Stimulated activated CD8-positive, alpha-beta memory T cell treated with anti-CD3 and anti-CD28 coated beads, Interleukin-15, amount 100 ng/mL, for 4 hours (primary cell): ENCODE data around the gene ERCC4.
"Not testable (repeated sequence)": the region's sequence is repeated elsewhere in the genome, so short reads cannot be mapped to it uniquely, and the experiment has no call there.

Experiments used
- DNase-seq, 2 donors: peaks; one replicate each; pipeline ENCODE4 v3.0.0-alpha.2; 2020; ENCODE audit warnings: low read depth in 2 of 2

ERCC4 gene

DNA sequence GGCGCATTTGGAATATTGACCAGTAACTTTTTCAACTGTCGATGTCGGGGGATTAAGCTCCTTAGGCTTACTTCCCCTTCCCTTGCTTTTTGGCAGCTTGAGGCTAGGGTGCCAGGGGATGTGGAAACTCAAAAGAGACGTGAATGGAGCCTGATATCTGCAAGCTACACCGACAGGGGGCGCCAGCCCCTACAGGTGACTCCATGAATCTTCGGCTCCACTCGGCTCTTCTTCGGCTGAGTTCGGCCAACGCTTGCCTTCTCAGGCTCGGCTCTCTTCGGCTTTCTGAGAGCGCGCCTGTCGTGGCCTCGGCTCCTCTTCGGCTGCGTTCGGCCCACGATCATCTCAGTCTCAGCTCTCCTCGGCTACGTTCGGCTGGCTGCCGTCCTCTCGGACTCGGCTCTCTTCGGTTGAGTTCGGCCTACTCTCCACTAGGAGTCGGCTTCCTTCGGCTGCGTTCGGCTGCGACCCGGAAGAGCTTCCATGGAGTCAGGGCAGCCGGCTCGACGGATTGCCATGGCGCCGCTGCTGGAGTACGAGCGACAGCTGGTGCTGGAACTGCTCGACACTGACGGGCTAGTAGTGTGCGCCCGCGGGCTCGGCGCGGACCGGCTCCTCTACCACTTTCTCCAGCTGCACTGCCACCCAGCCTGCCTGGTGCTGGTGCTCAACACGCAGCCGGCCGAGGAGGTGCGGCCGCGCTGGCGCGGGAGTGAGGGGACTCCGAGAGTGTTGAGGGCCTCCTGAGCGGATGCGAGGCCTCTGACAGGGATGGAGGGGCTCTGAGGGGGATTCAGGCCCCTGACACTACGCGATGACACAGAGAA lies at the start of gene ERCC4:
TSS of gene ERCC4 (plus strand) at position 472 of the 827 bp plus-strand sequence. CDS start at position 484, 12 bp downstream.
- peak; percentile 97 to 98 for DNase-seq

DNA sequence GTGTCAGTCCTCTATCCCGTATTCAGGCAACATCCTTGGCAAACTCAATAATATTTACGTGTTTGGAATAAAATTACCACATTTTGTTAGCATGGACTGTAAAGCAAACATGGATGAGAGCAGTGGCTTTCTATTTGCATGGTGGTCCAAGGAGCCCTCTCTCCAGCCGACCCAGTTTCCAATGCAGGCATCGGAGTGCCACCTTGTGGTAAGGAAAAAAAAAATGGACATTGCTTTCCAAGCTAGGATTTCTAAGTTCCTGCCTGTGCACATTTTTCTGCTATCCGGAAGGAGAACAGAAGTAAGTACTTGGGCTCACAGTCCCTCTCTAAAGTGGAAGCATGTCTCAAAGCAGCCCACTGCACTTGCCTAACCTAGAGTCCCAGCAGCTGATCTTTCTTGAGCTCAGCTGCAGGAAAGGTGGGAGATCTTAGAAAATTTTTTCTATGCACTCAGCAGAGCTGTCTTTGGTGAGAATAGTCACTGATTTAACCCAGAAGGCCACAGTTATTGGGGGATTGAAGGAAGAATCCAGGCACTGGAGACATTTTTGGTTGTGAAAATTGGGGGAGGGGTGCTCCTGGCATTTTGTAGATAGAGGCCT lies 46.0 kb upstream of the ERCC4 start:
- DNase-seq = no peak

DNA sequence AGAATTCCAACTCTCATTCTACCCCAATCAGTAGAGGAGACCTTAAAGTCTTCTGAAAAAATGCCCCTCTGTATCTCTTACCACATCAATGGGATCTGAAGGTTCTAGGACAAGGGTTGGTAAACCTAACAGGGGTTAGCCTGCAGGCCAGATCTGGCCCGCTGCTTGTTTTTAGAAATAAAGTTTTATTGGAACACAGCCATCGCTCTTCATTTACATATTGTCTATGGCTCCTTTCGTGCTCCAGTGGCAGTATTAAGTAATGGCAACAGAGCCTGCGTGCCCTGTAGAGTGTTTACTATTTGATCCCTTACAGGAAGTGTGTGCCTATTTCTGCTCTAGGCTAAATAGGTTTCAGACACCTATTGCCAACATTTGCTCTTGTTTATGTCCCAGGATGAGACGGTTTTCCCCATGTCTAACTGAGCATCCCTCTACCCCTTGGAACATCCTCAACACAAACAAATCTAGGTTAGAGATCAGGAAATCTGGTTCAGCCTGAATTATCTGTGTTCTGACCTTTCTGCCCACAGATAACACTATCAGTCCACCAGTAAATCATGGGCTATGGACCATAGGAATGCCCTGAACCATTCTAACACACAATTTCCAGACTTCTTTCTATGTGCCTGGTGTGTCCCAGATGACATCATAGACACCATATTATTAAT lies 44.2 kb upstream of the ERCC4 start:
- DNase-seq = no peak

DNA sequence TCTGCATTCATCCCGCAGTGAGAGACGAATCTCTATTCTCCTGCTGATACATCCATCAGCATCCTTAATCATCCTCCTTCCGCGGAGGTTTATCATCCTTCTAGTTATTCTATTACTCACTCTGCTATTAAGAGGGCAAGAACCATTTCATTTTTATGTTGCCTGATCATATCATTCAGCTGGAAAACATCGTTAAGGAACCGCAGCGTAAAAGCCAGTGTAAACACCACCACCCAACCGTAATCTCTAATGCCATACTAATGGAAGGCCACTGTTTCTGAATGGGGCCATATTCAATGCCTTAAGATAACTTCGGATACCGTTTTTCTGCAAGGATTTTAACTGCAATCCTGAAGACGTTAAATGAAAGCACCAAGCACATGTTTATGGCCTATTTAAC lies 36.7 kb upstream of the ERCC4 start:
- no peak for DNase-seq

DNA sequence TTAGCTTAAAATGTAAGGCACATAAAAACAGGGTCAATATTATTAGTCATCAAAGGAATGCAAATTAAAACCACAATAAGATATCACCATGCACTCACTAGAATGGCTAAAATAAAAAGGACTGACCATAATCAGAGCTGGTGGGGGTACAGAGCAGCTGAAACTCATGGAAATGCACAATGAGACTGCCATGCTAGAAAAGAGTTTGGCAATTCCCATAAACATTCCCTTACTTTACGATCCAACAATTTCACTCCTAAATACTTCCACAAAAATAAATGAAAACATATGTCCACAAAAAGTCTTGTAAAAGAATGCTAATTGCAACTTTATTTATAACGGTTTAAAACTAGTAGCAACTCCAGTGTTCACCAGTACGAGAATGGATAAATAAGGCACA lies 36.1 kb upstream of the ERCC4 start:
- DNase-seq = no peak

DNA sequence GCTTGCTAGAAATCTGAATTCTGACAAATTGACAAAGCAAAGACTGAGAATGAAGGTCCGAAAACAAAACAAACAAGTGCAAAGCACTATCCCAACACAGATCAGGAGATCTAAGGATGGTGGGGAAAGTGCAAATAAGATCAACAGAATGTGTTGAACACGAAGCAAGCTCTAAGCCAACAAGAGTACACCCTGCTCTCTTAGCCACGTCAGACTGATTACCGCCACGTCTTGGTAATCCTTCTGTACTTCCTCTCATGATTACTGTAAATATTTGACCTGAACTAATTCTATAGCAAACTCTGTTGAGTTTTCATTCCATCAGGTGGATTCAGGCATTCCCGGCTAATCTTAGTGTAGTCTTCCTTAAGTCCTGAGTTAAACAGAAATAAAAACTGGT lies 34.3 kb upstream of the ERCC4 start:
- DNase-seq = no peak

DNA sequence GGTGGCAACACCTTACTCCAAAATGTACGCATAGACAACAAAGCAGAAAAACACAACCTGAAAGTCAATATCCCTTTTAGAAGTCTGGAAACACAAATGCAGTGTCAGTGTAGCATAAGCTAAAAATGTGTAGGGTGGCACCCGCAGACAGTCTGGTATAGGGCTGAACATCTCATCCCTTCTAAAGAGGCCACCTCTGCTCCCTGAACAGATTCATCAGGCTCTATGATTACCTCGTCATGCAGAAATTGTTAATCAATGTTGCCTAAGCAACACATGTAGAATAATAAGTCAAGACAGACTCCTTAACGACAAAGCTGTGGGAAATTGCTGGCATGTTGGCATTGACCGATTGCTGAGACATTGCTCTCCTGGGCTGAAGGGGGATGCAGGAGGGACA lies 33.3 kb upstream of the ERCC4 start:
- no peak for DNase-seq

DNA sequence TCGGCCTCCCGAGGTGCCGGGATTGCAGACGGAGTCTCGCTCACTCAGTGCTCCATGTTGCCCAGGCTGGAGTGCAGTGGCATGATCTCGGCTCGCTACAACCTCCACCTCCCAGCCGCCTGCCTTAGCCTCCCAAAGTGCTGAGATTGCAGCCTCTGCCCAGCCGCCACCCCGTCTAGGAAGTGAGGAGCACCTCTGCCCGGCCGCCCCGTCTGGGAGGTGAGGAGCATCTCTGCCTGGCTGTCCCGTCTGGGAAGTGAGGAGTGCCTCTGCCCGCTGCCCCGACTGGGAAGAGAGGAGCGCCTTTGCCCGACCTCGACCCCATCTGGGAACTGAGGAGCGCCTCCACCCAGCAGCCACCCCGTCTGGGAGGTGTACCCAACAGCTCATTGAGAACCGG lies 30.6 kb upstream of the ERCC4 start:
- not testable (repeated sequence) for DNase-seq

DNA sequence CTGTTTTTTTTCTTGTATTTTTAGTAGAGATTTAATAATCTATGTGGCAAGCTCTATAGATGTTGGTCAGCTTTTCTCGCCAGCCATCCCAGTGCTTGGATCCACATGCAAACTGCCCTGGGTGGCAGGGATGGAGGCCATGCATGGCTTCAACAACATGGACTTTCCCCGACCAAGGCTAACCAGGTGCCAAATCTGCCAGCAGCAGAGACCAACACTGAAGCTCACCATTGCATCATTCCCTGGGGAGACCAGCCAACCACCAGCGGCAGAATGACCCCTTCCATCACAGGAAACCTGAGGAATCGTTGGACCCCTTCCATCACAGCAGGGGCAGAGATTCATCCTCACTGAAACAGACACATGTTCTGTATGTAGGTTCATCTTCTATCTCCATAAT lies 27.7 kb upstream of the ERCC4 start:
- no peak for DNase-seq

DNA sequence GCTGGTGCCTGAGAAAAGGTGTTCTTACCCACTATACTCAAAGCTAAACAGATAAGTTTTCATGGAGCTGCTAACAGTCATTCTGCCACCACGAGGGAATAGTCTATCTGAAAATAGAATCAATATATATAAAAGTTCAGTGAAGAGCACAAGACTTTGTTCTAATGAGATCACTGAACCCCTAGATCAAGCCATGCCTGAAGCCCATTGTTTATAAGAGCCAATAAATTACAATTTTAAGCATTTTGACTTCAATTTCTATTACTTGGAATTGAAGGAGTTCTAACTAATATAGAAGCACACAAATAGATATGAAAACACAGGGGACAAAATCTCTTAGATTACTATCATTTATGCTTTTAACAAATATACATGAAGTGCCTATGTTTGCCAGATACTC lies 24.4 kb upstream of the ERCC4 start:
- no peak for DNase-seq

DNA sequence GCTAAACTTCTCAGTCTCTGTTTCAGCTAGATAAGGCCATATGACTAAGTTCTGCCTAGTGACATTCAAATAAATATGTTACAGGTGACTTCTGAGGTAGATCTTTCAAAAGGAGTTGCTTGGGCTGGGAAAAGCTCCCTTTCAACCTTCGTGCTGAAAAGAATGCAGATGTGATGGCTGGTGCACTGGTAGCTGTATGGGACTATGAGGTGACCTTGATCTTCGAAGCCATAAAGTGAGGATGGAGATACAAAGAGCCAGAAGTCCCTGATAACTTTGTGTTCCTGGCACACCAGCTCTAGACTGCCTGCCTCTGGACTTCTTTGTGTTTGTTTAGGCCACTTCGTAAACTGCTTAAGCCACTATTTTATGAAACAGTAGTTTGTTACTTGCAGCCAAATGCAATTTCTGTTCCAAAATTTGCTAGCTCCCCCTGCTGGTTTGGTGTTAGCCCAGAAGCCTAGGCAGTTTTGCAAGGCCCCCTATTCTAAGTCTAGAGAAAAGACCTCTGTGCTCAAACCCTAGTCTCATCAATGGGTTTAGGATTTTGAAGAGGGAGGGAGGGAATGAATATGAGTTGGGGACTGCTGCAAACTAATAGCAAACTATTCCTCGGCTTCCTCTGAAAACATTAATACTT lies 23.3 kb upstream of the ERCC4 start:
- no peak for DNase-seq

DNA sequence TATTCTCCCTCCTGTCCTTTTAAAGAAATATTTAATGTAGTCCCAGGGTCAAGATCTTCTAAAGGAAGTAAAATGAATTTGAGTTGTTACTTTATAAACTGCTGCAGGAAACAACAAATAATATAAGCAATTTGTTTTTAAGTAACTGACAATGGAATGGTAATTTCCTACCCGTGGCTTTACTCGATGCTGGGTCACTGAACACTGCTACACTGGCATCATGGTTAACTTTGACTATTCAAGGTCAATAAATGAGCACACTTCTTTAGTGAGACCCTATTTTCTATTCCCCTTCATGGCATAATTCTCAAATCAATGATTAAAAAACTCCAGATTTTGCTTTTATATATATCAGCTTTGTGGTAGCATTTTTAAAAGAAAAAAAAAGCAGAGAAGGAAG lies 22.1 kb upstream of the ERCC4 start:
- DNase-seq = no peak

DNA sequence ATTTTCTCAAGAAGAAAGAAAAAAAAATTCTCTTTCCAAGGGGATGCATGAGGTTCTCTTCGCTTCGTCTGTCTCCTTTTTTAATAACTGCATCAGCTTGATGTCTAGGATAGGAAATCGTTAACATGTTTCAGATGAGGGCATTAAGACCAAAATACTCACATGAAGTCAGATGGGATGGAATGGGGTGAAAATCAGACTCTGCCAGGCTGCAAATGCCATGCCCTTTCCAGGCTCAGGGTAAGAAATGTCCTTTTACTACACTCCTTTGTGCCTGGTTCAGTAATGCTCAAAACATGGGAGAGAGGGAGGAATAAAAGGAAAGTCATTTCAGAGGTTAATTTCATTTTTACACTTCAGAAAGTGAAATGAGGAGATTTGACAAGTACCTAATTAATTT lies 21.7 kb upstream of the ERCC4 start:
- DNase-seq = no peak

DNA sequence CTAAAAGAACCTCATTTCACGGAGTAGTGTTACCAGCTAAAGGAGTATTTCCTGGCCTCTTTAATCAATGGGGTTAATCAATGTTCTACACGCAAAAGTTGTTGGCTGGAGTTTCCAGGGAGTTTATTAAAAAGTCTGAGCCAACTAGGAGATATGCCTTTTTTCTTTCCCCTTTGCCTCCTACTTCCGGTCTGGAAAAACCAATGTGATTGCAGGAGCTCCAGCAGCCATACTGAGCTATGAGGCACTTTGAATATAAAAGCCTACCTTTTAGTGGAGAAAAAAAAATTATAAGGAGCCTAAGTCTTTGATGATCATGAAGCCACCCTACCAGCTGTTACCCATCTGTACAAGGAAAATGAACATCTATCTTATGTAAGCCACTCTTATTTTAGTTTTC lies 17.9 kb upstream of the ERCC4 start:
- no peak for DNase-seq

DNA sequence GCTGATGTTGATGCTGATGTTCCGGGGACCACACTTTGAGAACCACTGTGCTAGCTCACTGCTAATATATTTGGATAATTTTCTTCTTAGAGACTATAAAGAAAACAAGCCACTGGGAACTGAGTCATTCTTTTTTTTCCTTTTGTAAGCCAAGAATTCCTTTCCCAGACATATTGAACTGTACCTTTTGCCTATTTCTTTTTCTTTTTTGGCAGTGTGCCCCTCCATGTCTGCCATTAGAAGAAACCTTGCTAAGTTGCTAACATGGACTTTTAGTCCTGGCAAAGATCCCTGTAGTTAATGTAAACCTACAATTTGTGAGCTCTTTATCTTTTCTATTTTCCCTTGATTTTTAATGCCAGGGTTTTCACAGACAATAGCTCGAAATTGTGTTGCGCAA lies 17.3 kb upstream of the ERCC4 start:
- DNase-seq = no peak

DNA sequence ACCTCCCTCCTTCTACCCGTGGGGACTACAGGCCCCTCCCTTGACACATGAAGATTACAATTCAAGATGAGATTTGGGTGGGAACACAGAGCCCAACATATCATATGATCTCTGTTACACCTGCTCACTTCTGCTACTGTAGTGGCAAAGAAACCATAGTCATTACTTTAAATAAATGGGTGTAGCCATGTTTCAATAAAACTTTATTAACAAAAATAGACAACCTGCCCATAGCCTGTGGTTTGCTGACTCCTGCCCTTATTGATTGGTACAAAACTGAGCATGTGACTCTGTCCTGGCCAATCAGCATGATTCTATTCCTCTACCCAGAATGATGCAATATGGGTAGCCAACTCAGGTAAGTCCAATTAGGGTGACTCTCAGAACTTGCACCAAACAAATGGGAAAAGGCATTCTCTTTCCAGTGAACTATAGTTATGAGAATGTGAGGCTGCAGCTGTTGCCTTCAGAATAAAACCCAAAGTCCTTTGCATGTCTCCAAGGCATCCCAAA lies 15.7 kb upstream of the ERCC4 start:
- no peak for DNase-seq

DNA sequence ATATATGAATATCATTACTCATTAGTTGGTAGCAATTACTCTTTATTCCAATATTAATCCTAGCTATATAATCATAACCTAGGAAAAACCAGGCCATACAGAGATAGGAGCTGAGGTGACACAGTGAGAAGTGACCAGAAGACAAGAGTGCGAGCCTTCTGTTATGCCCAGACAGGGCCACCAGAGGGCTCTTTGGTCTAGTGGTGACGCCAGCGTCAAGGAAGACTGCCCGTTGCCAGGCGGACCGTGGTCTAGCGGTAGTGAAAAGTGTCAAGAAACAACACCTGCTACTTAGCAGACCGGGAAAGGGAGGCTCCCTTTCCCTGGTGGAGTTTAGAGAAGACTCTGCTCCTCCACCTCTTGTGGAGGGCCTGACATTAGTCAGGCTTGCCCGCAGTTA lies 15.1 kb upstream of the ERCC4 start:
- DNase-seq = not testable (repeated sequence)

DNA sequence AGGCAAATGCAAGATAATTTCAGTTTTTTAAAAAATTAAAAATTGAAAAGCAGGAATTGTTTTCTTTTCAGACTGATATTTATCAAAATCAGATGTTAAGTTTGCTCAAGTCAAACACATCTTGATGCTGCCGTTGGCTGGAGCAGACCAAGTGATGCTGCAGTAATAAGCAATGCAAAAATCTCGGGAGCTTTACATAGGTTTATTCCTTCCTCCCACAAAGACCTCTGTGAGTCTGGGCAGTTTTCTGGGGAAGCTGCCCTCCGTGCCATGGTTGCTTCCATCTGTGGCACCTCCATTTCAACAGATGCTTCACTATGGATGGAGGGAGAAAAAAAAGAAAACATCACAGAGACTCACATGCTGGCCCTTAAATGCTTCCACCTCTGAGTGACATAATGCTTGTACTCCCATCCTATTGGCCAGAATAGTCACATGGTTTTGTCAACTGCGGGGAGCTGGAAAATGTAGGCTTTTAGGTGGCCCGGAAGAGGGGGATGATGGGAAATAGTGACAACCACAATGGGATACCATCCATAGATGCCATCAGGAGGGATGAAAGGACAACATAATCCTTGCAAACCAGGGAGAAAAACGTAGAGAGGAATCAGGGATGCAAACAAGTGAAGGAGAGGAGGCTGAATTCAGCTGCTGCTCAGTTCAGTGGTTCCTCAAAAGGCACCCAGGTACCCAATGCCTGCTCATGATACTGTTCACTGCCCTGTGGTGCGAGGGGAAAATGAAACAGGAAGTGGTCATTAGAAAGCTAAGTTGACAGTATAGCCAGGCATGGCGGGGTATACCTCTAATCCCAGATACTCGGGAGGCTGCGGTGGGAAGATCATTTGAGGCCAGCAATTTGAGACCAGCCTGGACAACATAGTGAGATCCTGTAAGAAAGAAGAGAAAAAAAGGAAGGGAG lies 13.5 kb upstream of the ERCC4 start:
- DNase-seq = no peak

DNA sequence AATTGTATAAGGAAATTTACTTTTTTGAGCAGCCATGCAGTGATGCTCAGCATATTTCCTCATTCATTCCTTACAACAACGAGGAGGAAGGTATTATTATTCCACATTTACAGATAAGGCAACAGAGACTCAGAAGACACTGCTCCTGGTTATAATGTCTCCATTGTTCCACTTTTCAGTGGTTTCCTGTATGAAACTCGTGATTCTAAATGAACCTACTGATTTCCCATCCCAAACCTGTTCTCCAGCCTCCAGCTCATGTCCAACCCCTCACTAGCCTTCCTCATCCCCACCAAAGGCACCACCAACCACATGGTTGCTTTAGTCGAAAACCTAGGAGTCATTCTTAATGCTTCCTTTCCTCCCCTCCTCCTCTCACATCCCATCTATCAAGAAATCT lies 12.5 kb upstream of the ERCC4 start:
- no peak for DNase-seq

DNA sequence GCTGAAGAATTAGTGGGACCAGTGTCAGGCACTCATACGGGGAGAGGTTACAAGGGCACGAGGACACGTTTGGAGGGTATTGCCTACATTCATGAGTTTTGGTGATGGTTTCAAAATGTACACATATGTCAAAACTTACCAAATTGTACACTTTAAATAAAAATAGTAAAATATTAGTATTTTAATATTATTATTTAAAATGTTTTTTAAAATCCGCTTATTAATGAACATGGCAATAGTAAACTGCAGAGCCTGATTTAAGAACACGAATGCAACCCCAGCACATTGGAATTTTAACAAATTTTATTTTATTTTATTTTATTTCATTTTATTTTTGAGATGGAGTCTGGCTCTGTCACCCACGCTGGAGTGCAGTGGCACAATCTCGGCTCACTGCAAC lies 10.9 kb upstream of the ERCC4 start:
- DNase-seq = no peak

DNA sequence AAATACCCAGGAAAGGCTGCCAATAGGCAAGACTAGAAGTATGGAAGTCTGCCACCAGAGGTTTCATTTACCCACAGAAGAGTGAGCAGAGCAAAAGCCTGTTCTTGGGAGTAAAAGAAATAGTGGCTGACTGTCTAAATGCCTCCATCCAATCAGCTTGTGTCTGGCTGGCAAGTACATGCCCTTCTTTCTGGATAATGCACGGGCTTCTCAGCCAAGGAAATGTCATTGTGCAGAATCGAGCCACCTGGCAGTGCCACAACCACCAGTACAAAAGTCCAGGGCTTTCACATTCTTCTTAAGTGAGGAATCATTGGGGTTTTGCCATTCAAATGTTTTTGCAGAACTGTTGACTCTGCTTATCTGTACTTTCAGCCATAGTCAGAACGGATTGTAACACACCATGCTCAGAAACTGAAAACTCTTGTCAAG lies 10.1 kb upstream of the ERCC4 start:
- DNase-seq = no peak
